Measurements from ENCODE around the gene ARHGAP6.

GRCh38 chrX:11371106-11371505 is 294.6 kb downstream of the ARHGAP6 start:
- no peak for TF ChIP-seq TFAM (CRISPR knock-in tag; conservative IDR thresholded peaks at IDR 0.05)
- TF ChIP-seq POLR2AphosphoS5 (IDR thresholded peaks at IDR 0.05; ENCODE audit: control insufficient read depth, insufficient read depth, low read depth, low read length), result no peak
- TF ChIP-seq, protein P1, sequence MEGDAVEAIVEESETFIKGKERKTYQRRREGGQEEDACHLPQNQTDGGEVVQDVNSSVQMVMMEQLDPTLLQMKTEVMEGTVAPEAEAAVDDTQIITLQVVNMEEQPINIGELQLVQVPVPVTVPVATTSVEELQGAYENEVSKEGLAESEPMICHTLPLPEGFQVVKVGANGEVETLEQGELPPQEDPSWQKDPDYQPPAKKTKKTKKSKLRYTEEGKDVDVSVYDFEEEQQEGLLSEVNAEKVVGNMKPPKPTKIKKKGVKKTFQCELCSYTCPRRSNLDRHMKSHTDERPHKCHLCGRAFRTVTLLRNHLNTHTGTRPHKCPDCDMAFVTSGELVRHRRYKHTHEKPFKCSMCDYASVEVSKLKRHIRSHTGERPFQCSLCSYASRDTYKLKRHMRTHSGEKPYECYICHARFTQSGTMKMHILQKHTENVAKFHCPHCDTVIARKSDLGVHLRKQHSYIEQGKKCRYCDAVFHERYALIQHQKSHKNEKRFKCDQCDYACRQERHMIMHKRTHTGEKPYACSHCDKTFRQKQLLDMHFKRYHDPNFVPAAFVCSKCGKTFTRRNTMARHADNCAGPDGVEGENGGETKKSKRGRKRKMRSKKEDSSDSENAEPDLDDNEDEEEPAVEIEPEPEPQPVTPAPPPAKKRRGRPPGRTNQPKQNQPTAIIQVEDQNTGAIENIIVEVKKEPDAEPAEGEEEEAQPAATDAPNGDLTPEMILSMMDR (IDR thresholded peaks at IDR 0.05 in 2 of 3, conservative IDR thresholded peaks at IDR 0.05 in 1 of 3; ENCODE audit: insufficient read depth in 2 of 3, low read depth in 1 of 3, low read length in 3 of 3), result no peak
- no peak for TF ChIP-seq ZNF140 (CRISPR knock-in tag; IDR thresholded peaks at IDR 0.05)
- no peak for TF ChIP-seq MYC (IDR thresholded peaks at IDR 0.05; ENCODE audit: low read depth, low read length)
- TF ChIP-seq MYC (CRISPR knock-in tag; IDR thresholded peaks at IDR 0.05; ENCODE audit: borderline replicate concordance, low read depth), result no peak
- TF ChIP-seq RFX5 (IDR thresholded peaks at IDR 0.05; ENCODE audit: low read depth, low read length), result no peak
